GM12878 (cell line): ENCODE measurements around the gene FNDC11. TPM values are rescaled to one million over a fixed set of nuclear protein-coding genes. Genes with fewer than 3 reads are reported as not detected.

Experiments used
- ATAC-seq: fragments of 200-7000 bp; cut with Tn5 transposase; 3 replicates; pipeline ENCODE4 v1.9.1; 2020; ENCODE audit warnings: mild to moderate bottlenecking, moderate library complexity
- BruUV-seq: library from RNA; stranded (reverse); fragments of 400-500 nt; replicated peaks from 2 replicates; lab custom pipeline; 2021; lab: Mats Ljungman, UMichigan
- CTCF ChIA-PET: fragments of 300-600 bp; sonication (Branson Sonifier 250); formaldehyde crosslinking; extraction: SDS; loops from one replicate; lab custom pipeline; 2021; ENCODE audit warnings: inconsistent platforms; lab: Yijun Ruan, JAX
- POLR2A ChIA-PET: fragments of 350-600 bp; formaldehyde crosslinking; extraction: SDS; loops from one replicate; lab custom pipeline; 2021; ENCODE audit warnings: inconsistent platforms; lab: Charles Lee
- RAD21 ChIA-PET: fragments of 300-600 bp; sonication (Branson Sonifier 250); formaldehyde crosslinking; loops from one replicate; lab custom pipeline; 2023; ENCODE audit warnings: antibody characterized with exemption; ENCODE audit not compliant: unreplicated experiment; lab: Charles Lee
- SMC1A ChIA-PET: fragments of 300-600 bp; sonication (Branson Sonifier 250); formaldehyde crosslinking; loops from one replicate; lab custom pipeline; 2023; ENCODE audit not compliant: unreplicated experiment, uncharacterized antibody; lab: Charles Lee
- DNase-seq: peaks from one replicate; pipeline ENCODE4 v3.0.0-alpha.2; 2011; ENCODE audit warnings: low read depth, low spot score
- FAIRE-seq: peaks from 3 replicates; lab custom pipeline; 2011; peaks lifted over from hg19 to GRCh38; lab: Jason Lieb, UNC
- H2AFZ ChIP-seq: 2 replicates; pipeline ENCODE4 v1.6.0; 2011; ENCODE audit warnings: low read depth, low read length, control low read depth; ENCODE audit not compliant: control insufficient read depth
- H3K27ac ChIP-seq: 2 replicates; pipeline ENCODE4 v1.5.1; 2011; ENCODE audit warnings: control low read depth; ENCODE audit not compliant: control insufficient read depth, insufficient read depth
- H3K27me3 ChIP-seq, 2 experiments: replicated peaks in 1 of 2; 2 replicates each; pipeline versions ENCODE4 v1.6.0 to v1.6.1; 2011; ENCODE audit warnings: low read length in 1 of 2; ENCODE audit not compliant: control insufficient read depth in 2 of 2, insufficient read depth in 2 of 2
- H3K36me3 ChIP-seq, 2 experiments: 2 replicates each; pipeline ENCODE4 v1.5.1; 2011; ENCODE audit warnings: low read length in 1 of 2; ENCODE audit not compliant: control insufficient read depth in 2 of 2, insufficient read depth in 2 of 2
- H3K4me1 ChIP-seq: 2 replicates; pipeline ENCODE4 v1.6.1; 2011; ENCODE audit warnings: mild to moderate bottlenecking, low read length, moderate library complexity, mixed read lengths; ENCODE audit not compliant: control insufficient read depth, insufficient read depth
- H3K4me2 ChIP-seq: 2 replicates; pipeline ENCODE4 v1.6.0; 2011; ENCODE audit warnings: control low read depth; ENCODE audit not compliant: control insufficient read depth, insufficient read depth
- H3K4me3 ChIP-seq: fragments of 200-600 bp; sonication (generic); 2 replicates; pipeline ENCODE4 v1.5.1; 2016
- H3K79me2 ChIP-seq: 2 replicates; pipeline ENCODE4 v1.6.0; 2011; ENCODE audit warnings: low read length; ENCODE audit not compliant: control insufficient read depth, insufficient read depth
- H3K9ac ChIP-seq: 2 replicates; pipeline ENCODE4 v1.8.0; 2011; ENCODE audit warnings: low read length, control low read depth, mixed read lengths; ENCODE audit not compliant: control insufficient read depth, insufficient read depth
- H3K9me3 ChIP-seq: replicated peaks from 3 replicates; pipeline ENCODE4 v1.5.1; 2011; ENCODE audit warnings: mild to moderate bottlenecking, low read length; ENCODE audit not compliant: control insufficient read depth, insufficient read depth
- H4K20me1 ChIP-seq: 2 replicates; pipeline ENCODE4 v1.6.0; 2011; ENCODE audit not compliant: control insufficient read depth, insufficient read depth
- ASH2L ChIP-seq: fragments of 300-600, 200-600 bp; sonication (generic); IDR thresholded peaks from 2 replicates; pipeline ENCODE4 v1.6.1; 2017; ENCODE audit warnings: low read depth, mild to moderate bottlenecking, borderline replicate concordance
- CTCF ChIP-seq, 3 experiments: IDR thresholded peaks in 2 of 3; conservative IDR thresholded peaks in 1 of 3; 2 replicates each; pipeline ENCODE4 v1.5.1; 2011; ENCODE audit warnings: low read depth in 3 of 3, low read length in 3 of 3, mild to moderate bottlenecking in 3 of 3, control low read depth in 2 of 3, moderate library complexity in 2 of 3, inconsistent platforms in 1 of 3, mixed read lengths in 1 of 3; ENCODE audit not compliant: control insufficient read depth in 2 of 3, insufficient read depth in 1 of 3; ENCODE audit errors: extremely low read depth in 1 of 3
- ELK1 ChIP-seq: IDR thresholded peaks from 2 replicates; pipeline ENCODE4 v1.6.1; 2012; ENCODE audit warnings: low read depth, low read length, improper control_type of control experiment
- JUND ChIP-seq: IDR thresholded peaks from 2 replicates; pipeline ENCODE4 v1.6.1; 2012; ENCODE audit warnings: low read depth, mild to moderate bottlenecking, low read length, improper control_type of control experiment, moderate library complexity
- MLLT1 ChIP-seq: fragments of 450-650 bp; IDR thresholded peaks from 2 replicates; pipeline ENCODE4 v1.6.1; 2016; ENCODE audit warnings: mild to moderate bottlenecking
- NR2C1 ChIP-seq: fragments of 450-650 bp; IDR thresholded peaks from 2 replicates; pipeline ENCODE4 v1.6.1; 2017; ENCODE audit warnings: antibody characterized with exemption, mild to moderate bottlenecking, moderate library complexity
- RUNX3 ChIP-seq: IDR thresholded peaks from 2 replicates; pipeline ENCODE4 v1.6.1; 2012; ENCODE audit warnings: low read length, inconsistent platforms
- SMC3 ChIP-seq: IDR thresholded peaks from 2 replicates; pipeline ENCODE4 v1.6.1; 2011; ENCODE audit warnings: low read length, improper control_type of control experiment, borderline replicate concordance
- ZSCAN29 ChIP-seq: fragments of 450-650 bp; IDR thresholded peaks from 2 replicates; pipeline ENCODE4 v1.6.1; 2017; ENCODE audit warnings: mild to moderate bottlenecking, moderate library complexity
- WGBS: methylation state at CpG from one replicate; pipeline ENCODE4 v1.1.6; 2016; ENCODE audit warnings: low lambda C conversion rate; ENCODE audit not compliant: insufficient replicate concordance, insufficient coverage; ENCODE audit errors: missing lambda C conversion rate; 5-methylcytosine and 5-hydroxymethylcytosine counted together
- in situ Hi-C: fragments of 300-500 bp; cut with MboI; formaldehyde crosslinking; loops from 9 replicates; pipeline ENCODE4 v1.14.3; 2018; ENCODE audit warnings: mixed read lengths
- intact Hi-C: fragments of 100-400 bp; cut with micrococcal nuclease; formaldehyde crosslinking; loops from one replicate; pipeline ENCODE4 v1.14.2; 2022; ENCODE audit not compliant: unreplicated experiment
- polyA plus RNA-seq, 11 experiments: library from polyadenylated mRNA; depleted of rRNA in 4 of 11; unstranded in 6 of 11; stranded (reverse) in 5 of 11; fragments of >200 nt; fragmentation: Nextera tagmentation in 4 of 11; fragmentation: Illumina TruSeq in 1 of 11; extraction: Ambion mirVana in 4 of 11; extraction: Trizol in 1 of 11; gene quantifications; 1 replicate in 1 of 11; 2 replicates in 10 of 11; pipeline versions ENCODE4 v1.2.1 to v1.2.3, GENCODE V29; 2011 to 2016; ENCODE audit warnings: inconsistent platforms in 2 of 11, missing spikeins in 2 of 11, low read depth in 1 of 11
- total RNA-seq, 4 experiments: library from RNA; depleted of rRNA in 3 of 4; stranded (reverse); fragments of >200 nt in 3 of 4; fragmentation: Illumina TruSeq in 1 of 4; extraction: Trizol in 1 of 4; gene quantifications; 2 replicates each; pipeline versions ENCODE4 v1.2.1 to v1.2.3, GENCODE V29; 2013 to 2021

Gene FNDC11
- total and polyA plus RNA-seq, 10 of the 15 experiments (the other 5 are each of a cell fraction or from before 2014, with no cell fraction given): 0.09 to 0.72 (median 0.34) TPM; not detected in 2

- TF ChIP-seq MLLT1: no peak
- TF ChIP-seq RUNX3: no peak
- TF ChIP-seq NR2C1: no peak
- TF ChIP-seq ZSCAN29: no peak
- no peak for TF ChIP-seq ASH2L
Measured at GRCh38 chr20:63577317-63577894, 23.4 kb downstream of the FNDC11 start (continued).

GRCh38 chr20:63578224-63579016, 24.5 kb downstream of the FNDC11 start:
- ATAC-seq (no peak; the same call in 2 of the 3 replicates), FAIRE-seq (no peak), DNase-seq (no peak)
- ChIA-PET CTCF (interaction anchor here (0.7 to 3.6 kb wide), 6 partner anchors 23 to 82 kb away, joined by 3 to 24 read pairs (median 6); partner anchors contain the start of gene PTK6), POLR2A (no interaction called here), SMC1A (interaction anchor here (1.3 to 2.7 kb wide), 2 partner anchors 24 to 40 kb away, joined by 3 to 11 read pairs; no protein-coding TSS in a partner anchor), RAD21 (interaction anchor here (0.9 to 2.3 kb wide), 2 partner anchors 40 to 287 kb away, joined by 3 to 15 read pairs; partner anchors contain the start of genes PTK6 and TPD52L2)
- no peaks in the 10 kb centered on the region; the same call in 1 of the 2 replicates for H4K20me1 ChIP-seq
- H3K9ac ChIP-seq: no peak overlapping the region
- H3K4me2 ChIP-seq: no peak overlapping the region
- H3K4me1 ChIP-seq: peaks cover 6% of the 10 kb centered on the region
- in situ Hi-C loops (no loop called here), intact Hi-C loops (loop anchor here (2.0 kb wide), 1 partner anchor 40 kb away; no protein-coding TSS in a partner anchor)
- H3K4me3 ChIP-seq: no peak overlapping the region
- no peak overlapping the region for H2AFZ ChIP-seq
- peak; percentile 44; the same call in 1 of the 2 replicates for TF ChIP-seq SMC3
- TF ChIP-seq JUND: no peak
- peak; percentile 3 to 44 (median 40); a peak in 2 of 6 replicates for TF ChIP-seq CTCF (IDR thresholded peaks at IDR 0.05 in 2 of 3, conservative IDR thresholded peaks at IDR 0.05 in 1 of 3; ENCODE audit: control insufficient read depth in 2 of 3, extremely low read depth in 1 of 3, insufficient read depth in 1 of 3, low read depth in 3 of 3, low read length in 3 of 3)
- no peak for TF ChIP-seq ELK1
- H3K27me3 ChIP-seq: no peaks in the 10 kb centered on the region
- no peaks in the 10 kb centered on the region for H3K36me3 ChIP-seq
- no peaks in the 10 kb centered on the region for H3K9me3 ChIP-seq
- BruUV-seq: no TSS peak
- no peak overlapping the region for H3K27ac ChIP-seq
- H3K79me2 ChIP-seq: peaks cover 2% of the 10 kb centered on the region; the same call in 1 of the 2 replicates
- 36% methylated on average over 25 of the region's 26 CpGs for WGBS
